GM18951 (cell line): ENCODE data around the gene AGPAT3.

ENCODE experiments used
- POLR2A ChIP-seq: IDR thresholded peaks from 4 replicates; pipeline ENCODE4 v1.6.1; 2011; ENCODE audit warnings: mild to moderate bottlenecking; ENCODE audit not compliant: insufficient read length, insufficient read depth; ENCODE audit errors: extremely low read depth
- in situ Hi-C: fragments of 300-500 bp; cut with MboI; formaldehyde crosslinking; loops from one replicate; pipeline ENCODE4 v1.12.0; 2022; ENCODE audit warnings: low sequenced_read_pairs, mixed read lengths, inconsistent platforms; ENCODE audit not compliant: unreplicated experiment

The AGPAT3 gene

DNA sequence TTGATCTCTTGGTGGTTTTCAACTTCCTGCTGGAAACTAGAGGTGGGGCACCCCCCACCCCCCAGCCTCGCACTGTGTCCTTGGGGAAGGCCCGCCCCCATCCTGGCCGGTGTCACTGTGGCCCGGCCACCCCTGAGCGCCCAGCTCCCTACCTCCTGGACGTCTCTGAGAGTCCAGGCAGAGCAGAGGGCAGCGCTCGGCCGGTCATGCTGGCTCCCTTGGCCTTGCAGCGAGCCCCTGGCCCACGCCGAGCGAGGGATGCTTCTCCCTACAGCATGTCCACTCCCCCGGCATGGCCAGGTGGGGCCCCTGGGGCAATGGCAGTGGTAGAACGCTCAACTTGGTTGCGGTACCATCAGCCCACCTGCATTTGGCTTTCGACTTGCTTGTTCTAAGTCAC lies 118.4 kb downstream of the AGPAT3 start:
- no peak for TF ChIP-seq POLR2A
- in situ Hi-C loops: no loop called here

DNA sequence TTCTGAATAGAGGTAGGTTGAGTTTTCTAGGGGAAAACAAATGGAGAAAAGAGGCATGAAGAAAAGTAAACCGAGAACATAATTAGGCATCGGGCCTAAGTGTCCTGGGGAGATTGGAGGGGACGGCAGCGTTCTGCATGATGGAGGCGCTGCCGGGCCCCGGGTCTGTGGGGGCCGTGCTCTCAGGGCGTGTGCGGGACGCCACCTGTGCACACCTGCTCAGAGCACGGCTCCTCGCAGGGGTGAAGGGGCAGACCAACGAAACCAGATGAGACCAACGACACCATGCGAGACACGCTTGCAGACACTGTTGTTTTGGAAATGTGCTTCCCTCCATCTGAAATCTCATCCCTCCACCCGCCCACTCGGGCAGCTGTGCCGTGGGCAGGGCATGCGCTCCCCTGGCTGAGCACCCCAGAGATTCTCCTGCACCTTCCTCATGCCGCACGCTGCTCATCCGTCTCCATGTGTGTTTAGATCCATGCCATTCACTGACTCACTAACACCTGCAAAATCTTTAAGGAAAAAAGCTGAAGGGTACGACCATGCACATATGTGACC lies 118.9 kb downstream of the AGPAT3 start:
- in situ Hi-C loops: no loop called here
- TF ChIP-seq POLR2A: no peak

DNA sequence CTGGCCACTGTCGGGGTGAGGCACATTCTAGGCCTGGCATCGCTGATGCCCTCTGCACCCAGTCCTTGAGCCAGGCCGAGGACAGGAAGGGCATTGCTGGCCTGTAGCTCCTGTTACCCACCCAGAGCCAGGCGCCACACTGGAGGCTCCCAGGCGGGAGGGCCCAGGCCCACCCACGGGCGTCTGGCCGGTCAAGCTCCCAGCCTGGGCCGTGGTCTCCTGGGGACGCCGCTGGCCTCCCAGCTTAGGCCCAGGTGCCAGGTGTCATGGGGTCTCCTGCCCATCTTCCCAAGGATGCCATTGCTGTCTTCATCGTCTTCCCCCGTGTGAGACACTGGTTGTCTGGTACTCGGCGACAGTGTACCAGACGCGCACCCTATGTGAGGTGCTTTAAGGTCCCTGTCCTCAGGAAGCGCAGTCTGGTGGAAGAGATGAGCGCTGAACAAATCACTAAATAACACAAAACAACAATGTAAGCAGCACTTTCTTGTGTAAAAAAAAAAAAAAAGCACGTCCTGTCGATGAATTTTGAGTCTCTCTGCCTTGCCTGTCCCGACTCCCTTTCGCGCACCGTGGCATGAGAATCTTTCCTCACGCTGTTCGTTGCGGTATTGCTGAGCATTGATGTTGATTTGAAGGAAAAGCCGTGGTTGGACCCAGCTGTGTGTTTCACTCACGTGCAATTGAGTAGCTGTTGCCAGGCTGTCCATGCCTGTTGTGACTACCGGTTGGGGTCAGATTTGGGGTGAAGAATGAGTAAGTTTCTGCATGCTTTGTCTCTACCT lies 120.1 kb downstream of the AGPAT3 start:
- TF ChIP-seq POLR2A: no peak
- in situ Hi-C loops: no loop called here

DNA sequence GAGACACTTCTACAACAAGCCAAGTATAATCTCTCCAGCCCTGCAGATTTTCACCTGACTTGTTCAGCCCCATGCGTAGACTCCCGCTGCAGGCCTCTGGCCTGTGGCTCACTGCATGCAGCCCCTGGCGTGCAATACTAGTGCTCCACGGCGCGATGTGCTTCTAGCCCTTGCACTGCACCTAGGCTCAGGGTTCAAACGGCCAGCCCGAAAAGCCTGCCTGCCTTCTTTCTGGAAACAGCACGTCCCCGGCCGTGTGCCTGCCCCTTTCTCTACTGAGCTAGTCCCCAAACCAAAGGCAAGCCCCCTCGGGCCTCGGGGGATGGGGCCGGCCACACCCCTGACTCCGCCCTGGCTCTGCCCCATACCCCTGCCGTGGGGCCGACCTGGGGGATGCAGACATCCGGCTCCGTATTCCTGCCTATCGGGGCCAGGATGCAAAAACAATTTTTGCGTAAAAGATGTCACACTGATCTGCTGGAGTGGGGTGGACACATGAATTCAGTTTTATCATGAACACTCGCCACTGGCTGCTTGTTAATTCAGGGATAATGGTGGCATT lies 120.7 kb downstream of the AGPAT3 start:
- TF ChIP-seq POLR2A: no peak
- in situ Hi-C loops: no loop called here

DNA sequence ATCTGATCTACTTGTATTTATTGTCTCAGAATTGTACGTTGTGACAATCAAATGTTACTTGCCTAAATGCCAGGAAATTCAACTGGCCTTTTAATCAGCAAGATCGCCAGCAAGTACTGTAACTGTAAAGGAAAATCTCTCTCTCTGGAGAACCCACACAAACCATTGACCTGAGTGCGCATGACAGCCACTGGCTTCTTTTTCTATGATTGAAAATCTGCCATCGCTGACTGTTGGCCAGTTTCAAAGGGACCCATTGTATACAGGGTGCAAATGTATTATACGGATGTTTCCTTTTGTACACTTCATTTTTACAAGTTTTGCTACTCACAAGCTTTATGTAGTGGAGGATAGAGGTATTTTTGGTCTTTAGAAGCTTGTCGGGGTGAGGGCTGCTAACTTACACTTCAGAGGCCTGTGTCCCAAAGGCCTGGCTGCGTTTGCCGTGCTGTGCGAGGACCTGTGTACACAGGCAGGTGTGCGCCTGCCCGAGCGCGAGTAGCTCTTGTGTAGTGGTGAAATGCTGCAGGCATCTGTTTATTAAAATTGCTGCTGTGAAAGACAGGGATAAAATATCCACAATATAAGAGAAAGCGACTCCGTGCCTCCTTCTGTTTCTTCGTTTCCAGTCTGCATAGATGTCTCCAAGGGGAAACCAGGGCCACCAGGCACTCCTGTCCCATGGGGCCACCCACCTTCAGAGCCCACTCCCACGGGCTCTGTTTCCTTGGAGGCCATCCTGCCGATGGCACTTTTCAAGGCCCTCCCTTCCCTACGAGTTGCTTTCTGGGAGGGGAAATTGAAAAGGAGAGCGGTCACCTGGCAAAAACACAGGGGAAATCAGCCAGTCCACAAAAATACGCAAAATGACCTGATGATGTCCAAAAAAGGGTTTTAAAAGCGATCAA lies 121.8 kb downstream of the AGPAT3 start:
- no peak for TF ChIP-seq POLR2A
- in situ Hi-C loops: no loop called here

DNA sequence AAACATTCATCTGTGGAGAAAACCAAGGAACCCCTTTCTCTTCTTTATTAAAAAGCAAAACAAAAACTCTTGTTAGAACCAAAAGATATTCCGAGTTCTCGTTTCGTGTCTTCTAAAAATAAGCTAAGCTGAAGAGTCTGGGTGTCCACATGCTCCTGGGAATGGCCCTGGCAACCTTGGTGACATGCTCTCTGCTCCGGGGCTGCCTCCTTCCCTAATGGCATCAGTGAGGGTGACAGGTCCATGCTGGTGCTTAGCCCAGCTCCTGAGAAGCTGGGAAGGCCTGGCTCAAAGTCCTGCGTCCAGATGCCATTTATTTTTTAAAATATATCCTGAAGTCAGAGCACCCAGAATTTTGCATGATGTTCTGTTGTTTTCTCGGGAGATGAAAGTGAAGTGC lies 122.5 kb downstream of the AGPAT3 start:
- no peak for TF ChIP-seq POLR2A
- in situ Hi-C loops: no loop called here

DNA sequence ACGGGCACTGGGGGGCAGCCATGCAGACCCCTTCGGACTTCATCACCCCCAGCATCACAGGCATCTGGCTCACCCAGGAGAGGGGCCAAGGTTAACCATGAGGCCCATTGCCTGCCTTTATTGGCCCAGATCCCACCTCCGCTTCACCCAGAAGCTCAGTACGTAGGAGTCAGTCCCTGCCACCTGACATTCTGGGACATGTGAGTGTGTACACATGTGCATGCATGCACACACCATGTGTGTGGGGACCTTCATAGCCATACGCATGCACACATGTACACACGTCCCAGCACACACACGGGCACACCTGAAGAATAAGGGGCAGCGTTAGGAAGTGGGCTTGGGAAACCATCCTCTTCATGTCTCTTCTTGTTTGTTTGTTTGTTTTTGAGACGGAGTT lies 123.0 kb downstream of the AGPAT3 start:
- in situ Hi-C loops: no loop called here
- TF ChIP-seq POLR2A: no peak

DNA sequence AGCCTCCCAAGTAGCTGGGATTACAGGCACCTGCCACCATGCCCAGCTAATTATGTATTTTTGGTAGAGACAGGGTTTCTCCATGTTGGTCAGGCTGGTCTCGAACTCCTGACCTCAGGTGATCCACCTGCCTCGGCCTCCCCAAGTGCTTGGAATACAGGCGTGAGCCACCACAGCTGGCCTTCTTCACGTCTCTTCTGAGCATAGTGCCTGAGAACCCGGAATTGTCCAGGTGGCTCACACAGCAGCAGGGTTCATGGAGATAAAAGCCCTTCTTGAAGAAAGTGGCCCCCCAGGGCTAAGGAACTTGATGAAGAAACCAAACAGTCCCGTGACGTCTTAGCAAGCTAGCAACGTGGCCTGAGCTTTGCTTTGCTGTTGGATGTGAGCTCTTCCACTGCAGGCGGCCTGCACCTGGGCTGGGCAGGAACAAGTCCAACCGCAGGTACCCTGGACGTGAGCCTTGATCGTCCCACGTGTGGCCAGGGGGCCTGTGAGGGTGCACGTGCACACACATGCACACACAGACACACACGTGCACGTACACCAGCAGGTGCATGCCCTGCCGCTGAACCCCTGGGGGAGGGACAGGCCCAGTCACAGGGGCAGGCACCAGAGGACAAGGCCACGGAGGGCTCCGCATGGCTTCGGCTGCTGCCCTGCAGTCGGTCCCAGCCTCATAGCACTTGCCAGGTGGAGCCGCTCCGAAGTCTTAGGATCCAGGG lies 123.6 kb downstream of the AGPAT3 start:
- TF ChIP-seq POLR2A: no peak
- in situ Hi-C loops: no loop called here

DNA sequence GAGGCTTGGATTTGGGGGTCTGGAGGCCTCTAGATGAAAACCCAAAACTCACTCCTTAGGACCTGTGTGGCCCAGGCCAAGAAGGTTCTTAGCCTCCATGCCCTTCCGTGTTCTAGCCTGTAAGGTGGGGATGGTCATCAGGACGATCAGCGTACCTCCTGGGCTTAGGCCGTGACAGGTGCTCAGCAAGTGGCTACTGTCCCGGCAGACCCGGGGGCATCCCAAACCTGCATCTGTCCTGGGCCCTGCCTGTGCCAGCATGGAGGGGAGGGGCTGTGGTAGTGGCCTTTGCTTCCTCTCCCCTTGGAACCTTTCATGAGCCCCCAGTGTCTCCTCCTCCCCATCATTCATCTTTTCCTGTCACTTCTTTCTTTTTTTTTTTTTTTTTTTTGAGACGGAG lies 124.4 kb downstream of the AGPAT3 start:
- in situ Hi-C loops: no loop called here
- TF ChIP-seq POLR2A: no peak

DNA sequence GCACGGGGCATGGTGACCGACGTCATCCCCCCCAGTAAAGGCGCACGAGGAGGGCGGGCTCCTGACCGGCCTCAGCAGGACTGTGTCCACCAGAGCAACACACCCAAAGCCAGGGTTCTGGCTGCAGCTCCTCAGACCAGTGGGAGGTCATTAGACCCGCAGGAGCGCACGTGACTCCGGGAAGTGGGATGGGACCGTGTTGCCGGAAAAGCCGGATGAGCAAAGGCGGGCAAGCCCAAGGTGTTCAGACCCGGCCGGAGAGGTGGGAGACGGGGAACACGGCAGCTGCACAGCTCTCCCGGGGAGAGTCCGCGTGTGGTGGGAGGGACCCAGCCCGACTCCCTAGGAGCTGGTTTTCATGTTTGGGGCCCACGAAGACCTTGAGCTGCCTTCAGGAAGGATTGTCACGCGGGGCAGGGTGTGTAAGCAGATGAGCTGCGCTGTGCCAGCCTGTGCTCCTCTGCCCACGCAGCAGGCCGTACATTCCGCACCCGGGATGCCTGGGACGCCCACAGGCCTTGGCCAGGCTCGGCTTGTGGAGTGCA lies 126.5 kb downstream of the AGPAT3 start:
- no peak for TF ChIP-seq POLR2A
- in situ Hi-C loops: no loop called here

DNA sequence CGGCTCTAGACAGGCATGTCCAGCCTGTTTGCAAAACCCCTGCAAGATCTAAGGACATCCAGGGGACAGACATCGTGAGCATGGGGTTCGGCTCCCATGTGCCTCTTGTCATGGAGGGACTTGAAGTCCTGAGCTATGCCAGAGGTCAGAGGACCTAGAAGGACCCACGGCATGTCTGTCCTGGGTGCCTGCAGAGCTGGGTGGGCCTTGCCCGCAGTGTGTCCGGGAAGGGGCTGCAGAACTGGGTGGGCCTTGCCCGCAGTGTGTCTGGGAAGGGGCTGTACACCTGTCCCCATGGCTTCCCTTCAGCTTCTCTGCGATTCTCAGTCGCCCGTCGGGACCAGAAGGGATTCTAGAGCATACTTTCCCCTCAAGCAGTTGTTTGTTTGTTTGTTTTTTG lies 127.1 kb downstream of the AGPAT3 start:
- no peak for TF ChIP-seq POLR2A
- in situ Hi-C loops: no loop called here

DNA sequence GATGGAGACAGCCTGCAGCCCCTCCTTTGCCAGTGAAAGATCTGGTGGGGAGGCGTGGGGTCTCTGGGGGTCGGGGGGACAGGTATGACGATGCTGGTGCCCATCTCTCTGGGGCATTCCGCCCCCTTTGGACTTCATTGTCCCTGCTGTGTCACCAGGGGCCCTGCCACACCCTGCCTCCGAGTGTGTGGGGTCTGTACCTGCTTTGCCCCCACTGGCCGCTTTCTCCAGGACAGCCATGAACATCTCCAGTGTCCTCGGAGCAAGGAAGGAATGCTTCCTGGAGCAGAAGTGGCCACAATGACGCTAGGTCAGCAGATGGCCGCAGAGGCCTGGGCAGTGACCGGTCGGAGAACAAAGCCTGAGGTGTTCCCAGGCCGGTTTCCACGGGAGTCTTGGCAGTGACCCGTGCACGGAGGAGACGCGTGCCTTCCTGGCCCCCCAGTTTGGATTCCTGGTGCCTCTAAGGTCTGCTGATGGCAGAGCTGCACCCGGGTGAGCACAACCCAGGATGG lies 128.5 kb downstream of the AGPAT3 start:
- in situ Hi-C loops: no loop called here
- TF ChIP-seq POLR2A: no peak

DNA sequence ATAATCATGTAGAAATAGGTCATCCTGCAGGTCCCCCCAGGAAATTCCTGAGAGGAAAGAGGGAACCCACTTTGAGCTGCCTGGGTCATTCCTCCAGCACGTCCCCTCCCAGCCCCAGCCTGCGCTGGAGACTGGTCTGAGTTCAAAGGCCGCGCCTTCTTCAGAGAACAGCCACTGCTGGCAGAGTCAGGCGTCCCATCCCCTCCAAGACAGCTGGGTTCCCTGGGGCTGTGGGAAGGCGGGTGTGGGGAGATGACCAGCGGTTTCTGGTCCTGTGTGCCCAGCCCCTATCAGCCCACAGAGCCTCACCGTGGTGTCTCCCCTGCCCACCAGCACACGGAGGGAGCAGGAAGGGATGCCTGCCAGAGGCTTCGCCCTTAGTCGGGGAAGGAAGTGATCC lies 129.1 kb downstream of the AGPAT3 start:
- in situ Hi-C loops: no loop called here
- TF ChIP-seq POLR2A: no peak

DNA sequence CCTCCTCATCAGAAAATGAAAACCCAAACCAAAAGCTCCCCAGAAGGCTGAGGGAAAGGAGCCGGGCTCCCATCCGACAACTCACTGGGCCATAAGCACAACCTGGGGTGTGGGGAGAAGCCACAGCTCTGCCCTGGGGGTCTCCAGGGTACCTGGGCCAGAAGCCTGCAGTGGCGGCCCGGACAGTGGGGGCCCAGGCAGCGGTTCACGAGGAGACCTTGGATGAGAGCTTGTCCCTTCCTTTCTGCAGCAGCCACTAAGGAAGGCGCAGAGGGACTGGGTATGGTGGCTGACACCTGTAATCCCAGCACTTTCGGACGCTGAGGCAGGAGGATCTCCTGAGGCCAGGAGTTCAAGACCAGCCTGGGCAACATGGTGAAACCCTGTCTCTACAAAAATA lies 129.6 kb downstream of the AGPAT3 start:
- no peak for TF ChIP-seq POLR2A
- in situ Hi-C loops: no loop called here
